Gastroesophageal sphincter (tissue), 4 donors: Measurements from ENCODE around the gene RGS2. TPM values are rescaled to one million over a fixed set of nuclear protein-coding genes. Genes with fewer than 3 reads are reported as not detected.

Source experiments
- ATAC-seq: fragments of 150-250 bp; one replicate; pipeline ENCODE4 v1.9.1; 2016; ENCODE audit warnings: mild to moderate bottlenecking, moderate library complexity
- H3K27ac ChIP-seq, 4 donors: fragments of 200-600 bp; sonication (generic) in 3 of 4; 1 replicate in 3 of 4; 2 replicates in 1 of 4; pipeline ENCODE4 v1.5.1; 2016 to 2019
- H3K27me3 ChIP-seq: fragments of 200-600 bp; sonication (generic); one replicate; pipeline ENCODE4 v1.5.1; 2019
- H3K36me3 ChIP-seq, 2 donors: fragments of 200-600 bp; sonication (generic); one replicate each; pipeline ENCODE4 v1.5.1; 2019; ENCODE audit warnings: control low read depth in 1 of 2
- H3K4me1 ChIP-seq, 3 donors: fragments of 200-600 bp; sonication (generic); 1 replicate in 2 of 3; 2 replicates in 1 of 3; pipeline ENCODE4 v1.5.1; 2016 to 2019; ENCODE audit warnings: control low read depth in 2 of 3
- H3K4me3 ChIP-seq, 2 donors: fragments of 200-600 bp; sonication (generic); one replicate each; pipeline ENCODE4 v1.5.1; 2019; ENCODE audit warnings: mild to moderate bottlenecking in 1 of 2, moderate library complexity in 1 of 2
- H3K9me3 ChIP-seq, 3 donors: fragments of 200-600 bp; sonication (generic); one replicate each; pipeline ENCODE4 v1.5.1; 2017 to 2019; ENCODE audit warnings: control low read depth in 2 of 3
- CTCF ChIP-seq, 4 experiments: fragments of 200-600 bp in 2 of 4; fragments of 450-650 bp in 2 of 4; sonication (generic) in 1 of 4; IDR thresholded peaks; one replicate each; pipeline ENCODE4 v1.5.1; 2017 to 2019; ENCODE audit warnings: antibody characterized with exemption in 4 of 4, mild to moderate bottlenecking in 2 of 4, moderate library complexity in 2 of 4
- EP300 ChIP-seq: sonication (generic); formaldehyde crosslinking; IDR thresholded peaks from one replicate; pipeline ENCODE4 v1.6.1; 2017; ENCODE audit warnings: antibody characterized with exemption, mild to moderate bottlenecking
- POLR2A ChIP-seq, 2 donors: fragments of 450-650 bp; IDR thresholded peaks; one replicate each; pipeline ENCODE4 v1.6.1; 2017; ENCODE audit warnings: antibody characterized with exemption in 2 of 2, mild to moderate bottlenecking in 2 of 2, moderate library complexity in 1 of 2
- POLR2AphosphoS5 ChIP-seq: sonication (generic); formaldehyde crosslinking; IDR thresholded peaks from one replicate; pipeline ENCODE4 v1.6.1; 2017; ENCODE audit warnings: antibody characterized with exemption
- WGBS, 2 donors: methylation state at CpG; one replicate each; pipeline ENCODE4 v1.1.5; 2018; ENCODE audit warnings: low coverage in 1 of 2; 5-methylcytosine and 5-hydroxymethylcytosine counted together
- total RNA-seq, 4 donors: library from RNA; depleted of rRNA; stranded (reverse); fragments of >200 nt; gene quantifications; one replicate each; pipeline ENCODE4 v1.1.0, GENCODE V29; 2016

RGS2 gene
- total RNA-seq, 4 donors from 2014 or later: 297 to 490 (median 461) TPM

GRCh38 chr1:192844360-192844759 lies 35.5 kb downstream of the RGS2 start:
- no peak for TF ChIP-seq CTCF (IDR thresholded peaks at IDR 0.05)
- no peak for TF ChIP-seq POLR2A (IDR thresholded peaks at IDR 0.05)
- no peak for TF ChIP-seq POLR2AphosphoS5
- no peak for TF ChIP-seq EP300
- Histone ChIP-seq H3K4me1 (no peaks in the 10 kb centered on the region), H3K27ac (no peak overlapping the region), H3K36me3 (no peaks in the 10 kb centered on the region), H3K9me3 (no peaks in the 10 kb centered on the region), H3K4me3 (no peak overlapping the region), H3K27me3 (no peaks in the 10 kb centered on the region)
- no peak for ATAC-seq
- 89 to 100% methylated on average over 1 of the region's 1 CpG for WGBS, 2 donors

- TF ChIP-seq POLR2AphosphoS5 (no peak), POLR2A (IDR thresholded peaks at IDR 0.05) (no peak), CTCF (IDR thresholded peaks at IDR 0.05) (no peak), EP300 (no peak)
- Histone ChIP-seq H3K27me3 (no peaks in the 10 kb centered on the region), H3K4me3 (no peak overlapping the region), H3K27ac (no peak overlapping the region), H3K36me3 (no peaks in the 10 kb centered on the region), H3K9me3 (no peaks in the 10 kb centered on the region), H3K4me1 (peaks cover 0 to under 1% (median 0%) of the 10 kb centered on the region in 3 donors)
- no peak for ATAC-seq
- WGBS, 2 donors: 83 to 95% methylated on average over 2 of the region's 2 CpGs
Measured at GRCh38 chr1:192846950-192847349, 38.1 kb downstream of the RGS2 start.

- H3K27me3 ChIP-seq: no peaks in the 10 kb centered on the region
- no peak overlapping the region for H3K27ac ChIP-seq
- peaks cover 0 to 6% (median 0%) of the 10 kb centered on the region in 3 donors for H3K4me1 ChIP-seq
- H3K36me3 ChIP-seq: no peaks in the 10 kb centered on the region
- no peak for TF ChIP-seq POLR2AphosphoS5
- no peak for TF ChIP-seq EP300
- no peak for TF ChIP-seq CTCF (IDR thresholded peaks at IDR 0.05)
- no peak for TF ChIP-seq POLR2A (IDR thresholded peaks at IDR 0.05)
- ATAC-seq: no peak
- H3K4me3 ChIP-seq: no peak overlapping the region
- no peaks in the 10 kb centered on the region for H3K9me3 ChIP-seq
- 18 to 19% methylated on average over 1 of the region's 1 CpG for WGBS, 2 donors
Measured at GRCh38 chr1:192849011-192849410, 40.2 kb downstream of the RGS2 start.

GRCh38 chr1:192849442-192849841 lies 40.6 kb downstream of the RGS2 start:
- H3K27ac ChIP-seq: no peak overlapping the region
- H3K36me3 ChIP-seq: no peaks in the 10 kb centered on the region
- H3K9me3 ChIP-seq: no peaks in the 10 kb centered on the region
- no peaks in the 10 kb centered on the region for H3K27me3 ChIP-seq
- no peak for TF ChIP-seq POLR2AphosphoS5
- TF ChIP-seq EP300: no peak
- no peak for TF ChIP-seq POLR2A (IDR thresholded peaks at IDR 0.05)
- no peak for TF ChIP-seq CTCF (IDR thresholded peaks at IDR 0.05)
- H3K4me1 ChIP-seq: peaks cover 0 to 6% (median 0%) of the 10 kb centered on the region in 3 donors
- no peak overlapping the region for H3K4me3 ChIP-seq
- 65 to 92% methylated on average over 3 of the region's 3 CpGs for WGBS, 2 donors
- ATAC-seq: no peak

GRCh38 chr1:192852001-192852947 lies 43.4 kb downstream of the RGS2 start:
- TF ChIP-seq POLR2AphosphoS5: no peak
- TF ChIP-seq CTCF (IDR thresholded peaks at IDR 0.05): no peak
- ATAC-seq: no peak
- WGBS, 2 donors: 0% methylated on average over 1 of the region's 1 CpG

More at GRCh38 chr1:192852001-192852947, 43.4 kb downstream of the RGS2 start:
- no peak overlapping the region for H3K27ac ChIP-seq
- no peaks in the 10 kb centered on the region for H3K36me3 ChIP-seq
- H3K4me1 ChIP-seq: peaks cover 0 to 6% (median 0%) of the 10 kb centered on the region in 3 donors
- no peaks in the 10 kb centered on the region for H3K27me3 ChIP-seq
- H3K9me3 ChIP-seq: no peaks in the 10 kb centered on the region
- H3K4me3 ChIP-seq: no peak overlapping the region
